HG02973 (cell line): ENCODE results near the gene CNTN6.
A peak's percentile ranks its signal among the peaks of the same experiment; 100 is the strongest.

ENCODE experiments used
- ATAC-seq: cut with Tn5 transposase; IDR thresholded peaks from one replicate; pipeline ENCODE4 v1.9.1; 2021; ENCODE audit warnings: moderate library complexity; ENCODE audit not compliant: unreplicated experiment

Gene CNTN6

GRCh38 chr3:1400571-1400970 is 307.7 kb downstream of the CNTN6 start:
- ATAC-seq = no peak

GRCh38 chr3:1404270-1404962 is 311.6 kb downstream of the CNTN6 start:
- ATAC-seq = no peak

- no peak for ATAC-seq
Measured at GRCh38 chr3:1406250-1406649, 313.4 kb downstream of the CNTN6 start.

GRCh38 chr3:1421577-1421976 is 328.8 kb downstream of the CNTN6 start:
- no peak for ATAC-seq

GRCh38 chr3:1423566-1424089 is 330.8 kb downstream of the CNTN6 start:
- no peak for ATAC-seq

- no peak for ATAC-seq
Measured at GRCh38 chr3:1439395-1439794, 346.6 kb downstream of the CNTN6 start.

- ATAC-seq = peak; percentile 66
Measured at GRCh38 chr3:1442271-1442670, 349.4 kb downstream of the CNTN6 start.

GRCh38 chr3:1444195-1444594 is 351.4 kb downstream of the CNTN6 start:
- no peak for ATAC-seq

GRCh38 chr3:1446531-1446930 is 353.7 kb downstream of the CNTN6 start:
- ATAC-seq = no peak

GRCh38 chr3:1447452-1447851 is 354.6 kb downstream of the CNTN6 start:
- no peak for ATAC-seq

GRCh38 chr3:1448443-1448842 is 355.6 kb downstream of the CNTN6 start:
- ATAC-seq = no peak
